Liver (tissue), 3 donors: ENCODE results near the gene MEGF6.

Experiments used
- ATF3 ChIP-seq: IDR thresholded peaks from 2 replicates; pipeline ENCODE4 v1.6.1; 2016; ENCODE audit warnings: antibody characterized with exemption
- CTCF ChIP-seq: fragments of 150-350 bp; IDR thresholded peaks from 2 replicates; pipeline ENCODE4 v1.5.1; 2017; ENCODE audit warnings: improper control_type of control experiment, low read depth, low read length; ENCODE audit not compliant: missing input control
- HNF4A ChIP-seq, 2 donors: conservative IDR thresholded peaks; 2 replicates each; pipeline ENCODE4 v1.6.1; 2016; ENCODE audit warnings: antibody characterized with exemption in 2 of 2, mild to moderate bottlenecking in 2 of 2
- MAX ChIP-seq: IDR thresholded peaks from 2 replicates; pipeline ENCODE4 v1.6.1; 2016; ENCODE audit warnings: antibody characterized with exemption
- REST ChIP-seq: IDR thresholded peaks from 2 replicates; pipeline ENCODE4 v1.6.1; 2016; ENCODE audit warnings: antibody characterized with exemption, mild to moderate bottlenecking
- TAF1 ChIP-seq: conservative IDR thresholded peaks from 2 replicates; pipeline ENCODE4 v1.6.1; 2016; ENCODE audit warnings: antibody characterized with exemption, mild to moderate bottlenecking
- donor health status: healthy.
- donor health status: healthy.

GRCh38 chr1:3465935-3466321 is 145.4 kb downstream of the MEGF6 start:
- no peak for TF ChIP-seq CTCF
- no peak for TF ChIP-seq ATF3
- no peak for TF ChIP-seq HNF4A (conservative IDR thresholded peaks at IDR 0.05)
- TF ChIP-seq MAX = no peak
- no peak for TF ChIP-seq REST
- TF ChIP-seq TAF1 = no peak
